Ovary (tissue), 9 donors: ENCODE measurements around the gene ZNF804B. TPM values are rescaled to one million over a fixed set of nuclear protein-coding genes. Genes with fewer than 3 reads are reported as not detected.

Source experiments
- DNase-seq, 5 donors: peaks; one replicate each; pipeline ENCODE4 v3.0.0-alpha.2; 2019 to 2020
- H3K27ac ChIP-seq, 2 donors: fragments of 200-600 bp; one replicate each; pipeline versions ENCODE4 v1.5.1 to v1.8.0; 2019 to 2022
- H3K27me3 ChIP-seq: fragments of 200-600 bp; one replicate; pipeline ENCODE4 v1.8.0; 2022
- H3K36me3 ChIP-seq: fragments of 200-600 bp; sonication (generic); one replicate; pipeline ENCODE4 v1.5.1; 2019
- H3K4me1 ChIP-seq: one replicate; pipeline ENCODE4 v1.8.1; 2013; ENCODE audit warnings: mild to moderate bottlenecking, moderate library complexity; ENCODE audit not compliant: insufficient read depth
- H3K4me3 ChIP-seq: fragments of 200-600 bp; sonication (generic); one replicate; pipeline ENCODE4 v1.5.1; 2017
- H3K9me3 ChIP-seq, 2 donors: fragments of 200-600 bp in 1 of 2; sonication (generic) in 1 of 2; one replicate each; pipeline versions ENCODE4 v1.5.1 to v1.8.1; 2013 to 2019; ENCODE audit warnings: mild to moderate bottlenecking in 1 of 2, moderate library complexity in 1 of 2
- CTCF ChIP-seq, 3 donors: fragments of 450-650 bp in 2 of 3; fragments of 200-600 bp in 1 of 3; IDR thresholded peaks; one replicate each; pipeline versions ENCODE4 v1.5.1 to v1.8.0; 2016 to 2022; ENCODE audit warnings: antibody characterized with exemption in 3 of 3, mild to moderate bottlenecking in 1 of 3
- EP300 ChIP-seq: sonication (generic); formaldehyde crosslinking; IDR thresholded peaks from one replicate; pipeline ENCODE4 v1.6.1; 2017; ENCODE audit warnings: antibody characterized with exemption
- POLR2A ChIP-seq: fragments of 450-650 bp; IDR thresholded peaks from one replicate; pipeline ENCODE4 v1.6.1; 2017; ENCODE audit warnings: antibody characterized with exemption, mild to moderate bottlenecking, moderate library complexity
- WGBS, 3 donors: extraction: QIAGEN DNeasy Blood & Tissue Kit in 1 of 3; methylation state at CpG; one replicate each; pipeline versions ENCODE4 v1.1.5 to v1.1.7; 2013 to 2017; 5-methylcytosine and 5-hydroxymethylcytosine counted together
- intact Hi-C, 4 donors: fragments of 100-400 bp; cut with DNase I; formaldehyde crosslinking; loops; one replicate each; pipeline versions ENCODE4 v1.11.0 to v1.15.1; 2022 to 2023
- polyA plus RNA-seq, 2 donors: library from polyadenylated mRNA; stranded (reverse); fragments of 200-250 nt in 1 of 2; fragments of 350-450 nt in 1 of 2; fragmentation: Illumina TruSeq in 1 of 2; extraction: RNeasy Lipid Tissue Mini Kit (QIAGEN cat#74804) in 1 of 2; gene quantifications; one replicate each; pipeline ENCODE4 v1.2.3, GENCODE V29; 2013 to 2014
- total RNA-seq, 7 donors: library from RNA; depleted of rRNA in 2 of 7; stranded (reverse); fragments of >200 nt in 2 of 7; fragmentation: NEBNext Ultra II Directional in 3 of 7; extraction: Animal tissue kit (Norgen Biotek cat#: 25700) in 3 of 7; gene quantifications; one replicate each; pipeline versions ENCODE4 v1.1.0 to v1.2.4, GENCODE V29; 2016 to 2023
- donor health status: DM: no; HTN: no; CAD: no; lungs with moderate emphysema.
- donor health status: DM: no; HTN: no; CAD: no.
- donor health status: Bipolar disorder and iron deficiency.
- donor health status: DM: yes; HTN: yes; CAD: no.
- donor health status: DM: no; HTN: no; CAD: no.
- donor health status: DM: yes; HTN: yes; CAD: no.

The ZNF804B gene
- total and polyA plus RNA-seq, 9 donors = 0.08 to 0.28 (median 0.25) TPM; not detected in 6

- Histone ChIP-seq H3K4me1 (no peaks in the 10 kb centered on the region), H3K27me3 (no peaks in the 10 kb centered on the region), H3K9me3 (no peaks in the 10 kb centered on the region), H3K27ac (no peak overlapping the region), H3K4me3 (no peak overlapping the region), H3K36me3 (no peaks in the 10 kb centered on the region)
- TF ChIP-seq EP300 = no peak
- no peak for TF ChIP-seq POLR2A
- intact Hi-C loops = no loop called here
- DNase-seq = no peak
Measured at GRCh38 chr7:88859288-88859687, 99.8 kb downstream of the ZNF804B start.

DNA sequence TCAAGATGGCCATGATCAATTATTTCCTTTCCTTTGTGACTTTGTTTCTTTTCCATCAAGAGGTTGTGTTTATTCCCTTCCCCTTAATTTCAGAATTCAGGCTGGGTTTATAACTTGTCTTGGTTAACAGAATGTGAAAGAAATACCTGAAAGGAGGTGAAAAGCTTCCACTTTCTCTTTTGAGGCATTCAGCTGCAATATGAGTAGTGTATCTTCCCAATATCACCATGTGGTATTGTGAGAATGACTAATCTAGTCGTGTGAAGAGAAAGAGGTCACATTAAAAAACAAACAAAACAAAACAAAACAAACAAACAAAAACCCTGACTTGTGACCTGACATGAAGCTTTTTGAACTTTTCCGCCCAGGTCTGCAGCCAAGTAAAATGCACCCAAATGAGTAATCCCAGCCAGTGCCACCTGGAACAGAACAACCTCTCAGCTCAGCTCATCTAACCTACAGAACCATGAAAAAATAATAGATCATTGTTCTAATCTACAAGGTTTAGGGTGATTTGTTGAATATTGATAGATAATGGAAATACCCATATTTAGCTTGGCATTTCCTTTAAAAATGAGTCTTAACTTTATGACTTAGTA, 106.9 kb downstream of the ZNF804B start:
- TF ChIP-seq EP300 (no peak), POLR2A (no peak), CTCF (IDR thresholded peaks at IDR 0.05) (no peak)
- H3K27ac ChIP-seq = no peak overlapping the region
- WGBS, 3 donors = 63 to 72% (median 66%) methylated on average over 2 of the region's 2 CpGs
- H3K9me3 ChIP-seq = no peaks in the 10 kb centered on the region
- no peaks in the 10 kb centered on the region for H3K27me3 ChIP-seq
- H3K4me3 ChIP-seq = no peak overlapping the region
- intact Hi-C loops = no loop called here
- no peaks in the 10 kb centered on the region for H3K36me3 ChIP-seq
- no peak for DNase-seq
- no peaks in the 10 kb centered on the region for H3K4me1 ChIP-seq

GRCh38 chr7:88867158-88867557, 107.7 kb downstream of the ZNF804B start:
- no peak for TF ChIP-seq POLR2A
- TF ChIP-seq EP300 = no peak
- TF ChIP-seq CTCF (IDR thresholded peaks at IDR 0.05) = no peak
- intact Hi-C loops = no loop called here
- 86 to 89% (median 88%) methylated on average over 2 of the region's 2 CpGs for WGBS, 3 donors
- Histone ChIP-seq H3K4me3 (no peak overlapping the region), H3K36me3 (no peaks in the 10 kb centered on the region), H3K27me3 (no peaks in the 10 kb centered on the region), H3K27ac (no peak overlapping the region), H3K4me1 (no peaks in the 10 kb centered on the region), H3K9me3 (no peaks in the 10 kb centered on the region)
- DNase-seq = no peak

GRCh38 chr7:88868456-88868855, 109.0 kb downstream of the ZNF804B start:
- 91 to 98% (median 91%) methylated on average over 1 of the region's 1 CpG for WGBS, 3 donors
- H3K27ac ChIP-seq = no peak overlapping the region
- no peaks in the 10 kb centered on the region for H3K4me1 ChIP-seq
- H3K36me3 ChIP-seq = no peaks in the 10 kb centered on the region
- TF ChIP-seq EP300 (no peak), CTCF (IDR thresholded peaks at IDR 0.05) (no peak), POLR2A (no peak)
- DNase-seq = no peak
- no peaks in the 10 kb centered on the region for H3K27me3 ChIP-seq
- no peak overlapping the region for H3K4me3 ChIP-seq
- intact Hi-C loops = no loop called here
- H3K9me3 ChIP-seq = no peaks in the 10 kb centered on the region

- intact Hi-C loops = no loop called here
- no peak for TF ChIP-seq POLR2A
- TF ChIP-seq CTCF (IDR thresholded peaks at IDR 0.05) = no peak
- H3K9me3 ChIP-seq = no peaks in the 10 kb centered on the region
- H3K27ac ChIP-seq = no peak overlapping the region
- no peaks in the 10 kb centered on the region for H3K27me3 ChIP-seq
- no peaks in the 10 kb centered on the region for H3K36me3 ChIP-seq
- DNase-seq = no peak
- H3K4me1 ChIP-seq = no peaks in the 10 kb centered on the region
- H3K4me3 ChIP-seq = no peak overlapping the region
Measured at GRCh38 chr7:88881136-88881535, 121.6 kb downstream of the ZNF804B start.
